Adrenal gland (tissue), 5 donors: Measurements from ENCODE around the gene STAP1.

Source experiments
- POLR2A ChIP-seq, 2 donors: fragments of 450-650 bp; IDR thresholded peaks; one replicate each; pipeline ENCODE4 v1.6.1; 2017; ENCODE audit warnings: antibody characterized with exemption in 2 of 2, mild to moderate bottlenecking in 2 of 2, moderate library complexity in 1 of 2
- TF ChIP-seq, protein P1 (sequence below), 6 experiments: fragments of 450-650 bp in 4 of 6; fragments of 200-600 bp in 2 of 6; sonication (generic) in 1 of 6; IDR thresholded peaks; 1 replicate in 5 of 6; 2 replicates in 1 of 6; pipeline versions ENCODE4 v1.5.1 to v1.8.0; 2016 to 2021; ENCODE audit warnings: antibody characterized with exemption in 6 of 6, mild to moderate bottlenecking in 2 of 6, moderate library complexity in 1 of 6
- donor health status: DM: no; HTN: no; CAD: no.

DNA sequence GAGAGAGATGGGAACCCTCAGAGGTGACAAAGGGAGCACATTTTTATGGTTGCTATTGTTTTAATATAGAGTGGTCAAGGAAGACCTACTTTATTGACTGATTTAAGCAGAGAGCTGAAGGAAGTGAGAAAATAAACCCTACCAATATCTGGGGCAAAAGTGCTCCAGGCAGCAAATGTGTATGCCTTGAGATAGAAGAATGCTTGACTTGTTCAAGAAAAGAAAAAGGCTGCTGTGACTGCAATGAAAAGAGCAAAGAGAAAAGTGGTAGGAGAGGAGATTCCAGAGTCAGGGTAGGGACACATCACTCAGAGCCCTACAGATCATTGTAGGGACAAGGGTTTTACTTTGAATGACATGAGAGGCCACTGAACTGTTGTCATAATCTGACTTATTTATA, 26.0 kb downstream of the STAP1 start:
- TF ChIP-seq, protein P1, sequence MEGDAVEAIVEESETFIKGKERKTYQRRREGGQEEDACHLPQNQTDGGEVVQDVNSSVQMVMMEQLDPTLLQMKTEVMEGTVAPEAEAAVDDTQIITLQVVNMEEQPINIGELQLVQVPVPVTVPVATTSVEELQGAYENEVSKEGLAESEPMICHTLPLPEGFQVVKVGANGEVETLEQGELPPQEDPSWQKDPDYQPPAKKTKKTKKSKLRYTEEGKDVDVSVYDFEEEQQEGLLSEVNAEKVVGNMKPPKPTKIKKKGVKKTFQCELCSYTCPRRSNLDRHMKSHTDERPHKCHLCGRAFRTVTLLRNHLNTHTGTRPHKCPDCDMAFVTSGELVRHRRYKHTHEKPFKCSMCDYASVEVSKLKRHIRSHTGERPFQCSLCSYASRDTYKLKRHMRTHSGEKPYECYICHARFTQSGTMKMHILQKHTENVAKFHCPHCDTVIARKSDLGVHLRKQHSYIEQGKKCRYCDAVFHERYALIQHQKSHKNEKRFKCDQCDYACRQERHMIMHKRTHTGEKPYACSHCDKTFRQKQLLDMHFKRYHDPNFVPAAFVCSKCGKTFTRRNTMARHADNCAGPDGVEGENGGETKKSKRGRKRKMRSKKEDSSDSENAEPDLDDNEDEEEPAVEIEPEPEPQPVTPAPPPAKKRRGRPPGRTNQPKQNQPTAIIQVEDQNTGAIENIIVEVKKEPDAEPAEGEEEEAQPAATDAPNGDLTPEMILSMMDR (IDR thresholded peaks at IDR 0.05): no peak
- no peak for TF ChIP-seq POLR2A (IDR thresholded peaks at IDR 0.05)
